Stimulated activated CD4-positive, alpha-beta T cell treated with anti-CD3 and anti-CD28 coated beads, Interleukin-4, amount 100 ng/mL, for 48 hours (primary cell): ENCODE data around the gene CPZ.
"Not testable (repeated sequence)": the region's sequence is repeated elsewhere in the genome, so short reads cannot be mapped to it uniquely, and the experiment has no call there.

Experiments
- DNase-seq, 2 donors: peaks; one replicate each; pipeline ENCODE4 v3.0.0-alpha.2; 2020; ENCODE audit warnings: low read depth in 2 of 2

CPZ gene

GRCh38 chr4:8635897-8636554 lies 43.5 kb downstream of the CPZ start:
- not testable (repeated sequence) for DNase-seq

DNA sequence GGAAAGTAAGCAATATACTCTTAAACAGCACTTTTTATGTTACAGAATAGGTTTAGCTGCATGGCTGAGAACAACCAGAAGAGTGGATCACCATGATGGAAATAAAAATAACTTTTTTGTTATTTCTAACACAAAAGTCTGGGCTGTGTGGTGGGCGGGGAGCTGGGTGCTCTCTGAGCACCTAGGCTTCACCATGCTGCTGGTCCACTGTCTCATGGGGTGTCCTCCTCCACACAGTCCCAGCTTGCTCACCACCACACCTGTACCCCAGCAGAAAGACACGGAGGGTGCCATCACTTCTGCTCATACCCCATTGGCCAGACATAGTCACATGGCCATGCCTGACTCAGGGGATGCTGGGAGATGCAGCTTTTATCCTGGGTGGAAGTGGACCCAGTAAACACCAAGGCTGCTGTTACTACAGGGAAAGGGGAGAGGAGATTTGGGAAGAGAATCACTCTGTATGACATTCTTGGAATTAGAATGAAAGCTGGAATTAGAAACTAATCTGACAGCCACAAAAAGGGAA lies 45.0 kb downstream of the CPZ start:
- DNase-seq: no peak

GRCh38 chr4:8639021-8639420 lies 46.5 kb downstream of the CPZ start:
- DNase-seq: no peak

DNA sequence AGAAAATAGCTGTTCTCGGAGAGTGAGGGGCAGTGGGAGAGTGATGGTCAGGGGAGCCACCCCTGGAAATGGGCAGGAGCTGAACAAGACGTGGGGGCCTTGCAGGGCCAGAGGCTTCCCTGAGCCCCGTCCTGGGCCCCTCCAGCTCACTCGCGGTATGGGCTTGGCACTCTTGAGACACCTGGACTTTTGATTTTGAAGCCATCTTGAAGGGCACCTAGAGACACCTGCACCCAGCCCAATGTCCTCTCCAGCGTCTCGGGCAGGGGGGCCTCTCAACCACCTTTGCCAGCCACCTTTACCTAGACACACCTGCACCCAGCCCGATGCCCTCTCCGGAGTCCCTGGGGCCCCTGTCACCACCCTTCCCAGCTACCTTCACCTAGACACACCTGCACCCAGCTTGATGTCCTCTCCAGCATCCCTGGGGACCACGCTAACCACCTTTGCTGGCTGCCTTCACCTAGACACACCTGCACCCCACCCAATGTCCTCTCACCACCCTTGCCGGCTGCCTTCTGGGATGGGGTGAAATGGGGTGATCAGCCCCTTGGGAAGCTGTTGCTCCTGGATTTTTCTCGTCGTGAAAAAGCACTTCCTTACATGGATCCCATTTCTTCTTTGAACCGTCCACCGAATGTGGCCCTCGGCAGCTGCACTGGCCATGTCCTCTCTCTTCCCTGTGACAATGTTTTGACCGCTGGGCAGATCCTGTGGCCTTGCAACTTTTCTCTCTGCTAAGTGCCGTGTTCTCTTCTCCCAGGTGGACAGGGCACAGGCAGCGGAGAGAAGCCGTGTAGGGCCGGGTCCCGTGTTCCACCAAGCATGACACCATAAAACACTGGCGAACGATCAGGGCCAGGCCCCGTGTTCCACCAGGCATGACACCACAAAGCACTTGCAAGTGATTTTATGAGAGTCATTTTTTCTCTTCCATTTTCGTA lies 47.5 kb downstream of the CPZ start:
- DNase-seq: no peak

DNA sequence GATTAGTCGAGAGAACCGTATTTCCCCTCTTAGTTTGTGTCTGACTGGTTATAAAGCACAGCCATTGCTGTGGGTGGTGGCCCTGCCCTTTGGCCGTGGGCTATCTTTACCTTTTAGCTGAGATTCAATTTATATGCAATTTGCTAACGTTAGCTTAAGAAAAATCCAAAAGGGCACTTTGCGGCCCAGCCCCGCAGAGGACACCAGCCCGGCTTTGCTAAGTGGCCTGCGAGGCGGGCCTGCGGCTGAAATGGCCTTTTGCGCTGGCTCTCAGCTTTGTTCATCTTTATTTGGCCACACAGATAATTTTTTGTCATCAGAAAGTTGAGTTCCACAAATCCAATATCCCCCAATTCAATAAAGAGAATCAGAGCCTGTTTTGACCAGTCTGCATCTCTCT lies 48.3 kb downstream of the CPZ start:
- DNase-seq: no peak

DNA sequence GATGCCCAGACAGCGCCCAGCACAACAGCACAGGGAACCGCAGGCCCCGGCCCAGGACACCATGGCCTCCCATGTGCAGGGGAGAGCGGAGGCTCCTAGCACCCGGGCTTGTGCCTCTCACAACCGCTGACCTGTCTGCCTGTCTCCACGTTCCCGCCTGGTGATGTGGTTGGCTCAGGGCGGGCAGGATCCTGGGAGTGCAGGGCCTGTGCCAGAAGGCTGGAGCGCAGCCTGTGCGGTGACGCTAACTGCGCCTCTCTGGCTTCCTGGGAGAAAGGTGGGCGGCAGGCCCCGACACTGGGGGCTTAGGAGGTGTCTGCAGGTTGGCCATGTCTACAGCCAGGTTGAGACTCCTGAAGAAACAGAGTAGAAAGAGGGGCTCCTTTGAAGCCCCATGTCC lies 48.7 kb downstream of the CPZ start:
- no peak for DNase-seq

GRCh38 chr4:8641931-8642650 lies 49.5 kb downstream of the CPZ start:
- no peak for DNase-seq

DNA sequence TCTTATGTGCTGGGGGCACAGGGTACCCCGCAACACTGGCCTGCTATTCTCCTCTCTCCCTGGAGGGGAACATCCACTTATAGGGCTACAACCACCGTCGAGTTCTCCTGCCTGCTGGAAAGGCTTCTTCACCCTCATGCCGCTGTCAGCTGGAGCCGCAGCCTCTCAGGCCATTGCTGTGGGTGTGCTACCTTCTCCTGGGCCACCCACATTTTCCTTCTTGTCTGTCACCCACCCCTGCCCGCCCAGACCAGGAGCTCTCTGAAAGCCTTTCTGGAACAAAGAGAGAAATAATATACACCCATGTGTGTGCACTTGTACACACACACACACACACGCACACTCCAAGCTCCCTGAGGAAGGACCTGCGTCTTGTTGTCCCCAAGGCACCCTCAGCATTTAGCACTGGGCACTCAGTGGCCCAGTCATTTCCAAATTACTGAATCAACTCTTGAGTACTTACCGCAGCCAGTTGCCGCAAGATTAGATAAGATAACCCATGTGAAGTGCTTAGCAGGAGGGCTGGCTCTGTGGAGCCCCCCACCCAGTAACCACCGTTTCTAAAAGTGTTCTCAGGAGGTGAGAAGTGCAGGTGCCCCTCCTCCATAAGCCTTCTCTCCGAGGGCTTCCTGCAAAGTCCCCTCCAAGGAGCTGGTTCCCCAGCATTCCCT lies 50.2 kb downstream of the CPZ start:
- no peak for DNase-seq

DNA sequence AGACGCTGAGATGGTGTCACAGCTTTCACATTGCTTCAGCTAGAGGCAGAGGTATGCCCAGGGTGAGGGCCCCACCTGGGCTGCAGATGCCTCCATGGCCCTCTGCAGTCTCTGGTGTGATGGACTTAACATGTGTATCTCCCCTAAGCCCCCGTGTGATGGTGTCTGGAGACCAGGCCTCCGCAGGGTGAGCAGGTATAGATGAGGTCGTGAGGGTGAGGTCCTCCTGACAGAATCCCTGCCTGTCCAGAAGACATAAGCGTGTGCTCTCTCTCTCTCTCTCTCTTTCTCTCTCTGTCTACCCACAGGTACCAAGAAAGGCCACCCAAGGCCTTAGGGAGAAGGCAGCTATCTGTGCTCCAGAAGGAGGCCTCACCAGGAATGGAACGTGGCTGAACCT lies 50.9 kb downstream of the CPZ start:
- no peak for DNase-seq

GRCh38 chr4:8643986-8644385 lies 51.4 kb downstream of the CPZ start:
- DNase-seq: no peak

DNA sequence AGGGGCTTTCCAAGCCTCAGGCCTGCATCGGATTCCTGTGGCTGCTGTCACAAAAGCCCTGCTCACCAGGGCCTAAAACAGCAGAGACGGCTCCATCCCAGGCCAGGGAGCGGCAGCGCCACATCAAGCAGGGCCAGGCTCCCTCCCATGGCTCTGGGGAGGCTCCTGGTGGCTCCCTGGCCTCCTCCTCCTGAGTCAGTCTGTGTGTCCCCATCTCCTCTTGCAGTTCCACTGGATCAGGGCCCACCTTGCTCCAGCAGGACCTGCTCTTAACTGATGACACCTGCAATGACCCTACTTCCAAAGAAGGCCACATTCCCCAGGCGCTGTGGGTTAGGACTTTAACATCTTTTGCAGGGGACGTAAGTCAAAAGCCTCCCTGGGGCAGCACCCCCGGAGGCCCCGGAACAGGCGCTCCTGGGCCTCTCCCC lies 51.9 kb downstream of the CPZ start:
- no peak for DNase-seq

DNA sequence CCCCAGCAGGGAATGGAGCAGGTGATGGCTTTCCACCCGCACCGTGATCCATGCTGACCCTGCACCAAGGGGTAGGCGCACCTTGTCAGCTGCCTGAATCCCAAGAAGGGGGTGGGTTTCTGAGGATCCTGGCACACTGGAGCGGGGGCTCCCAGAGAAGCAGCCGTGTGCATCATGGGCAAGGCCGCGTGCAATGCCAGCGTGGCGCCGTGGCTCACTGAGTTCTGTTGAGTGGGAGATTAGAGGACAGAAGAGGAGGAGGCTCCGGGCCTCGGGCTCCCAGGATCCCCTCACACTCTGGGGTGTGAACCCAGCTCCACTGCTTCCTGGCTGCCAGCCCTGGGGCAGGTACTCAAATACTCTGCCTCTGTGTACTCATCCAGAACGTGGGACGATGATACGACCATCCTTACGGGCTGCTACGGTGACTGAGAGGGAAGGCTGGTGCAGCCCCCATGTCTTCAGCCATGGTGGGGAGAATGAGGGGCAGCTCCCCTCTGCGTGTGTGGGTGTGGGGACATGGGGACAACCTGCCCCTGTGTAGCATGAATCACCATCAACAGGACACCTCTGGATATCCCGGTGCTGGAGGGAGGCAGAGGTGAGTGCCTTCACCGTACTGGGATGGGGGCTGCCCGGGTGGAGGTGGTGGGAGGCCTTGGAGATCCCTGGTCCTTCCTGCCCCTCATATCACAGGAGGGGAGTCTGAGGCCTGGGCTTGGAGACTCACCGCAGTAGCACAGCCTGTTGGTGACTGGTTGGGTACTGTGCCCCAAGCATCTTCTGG lies 52.6 kb downstream of the CPZ start:
- no peak for DNase-seq

DNA sequence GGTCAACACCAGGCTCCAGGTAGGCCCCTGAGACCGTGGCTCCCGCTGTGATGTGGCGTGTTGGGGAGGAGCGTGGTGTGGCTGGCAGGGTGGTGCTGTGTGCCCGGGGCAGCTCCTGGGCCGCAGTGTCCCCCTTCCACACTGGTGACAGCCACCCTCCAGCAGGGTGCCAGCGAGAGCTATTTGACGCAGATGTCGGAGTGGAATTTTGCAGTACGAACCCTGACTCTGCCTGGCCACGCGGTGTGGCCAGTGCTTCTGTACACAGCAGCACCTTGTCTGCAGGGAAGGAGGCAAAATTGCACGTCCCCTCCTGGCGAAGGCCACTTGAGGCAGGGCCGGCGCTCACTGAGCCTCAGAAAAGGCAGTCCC lies 53.2 kb downstream of the CPZ start:
- no peak for DNase-seq

GRCh38 chr4:8646296-8647093 lies 53.9 kb downstream of the CPZ start:
- DNase-seq: no peak

DNA sequence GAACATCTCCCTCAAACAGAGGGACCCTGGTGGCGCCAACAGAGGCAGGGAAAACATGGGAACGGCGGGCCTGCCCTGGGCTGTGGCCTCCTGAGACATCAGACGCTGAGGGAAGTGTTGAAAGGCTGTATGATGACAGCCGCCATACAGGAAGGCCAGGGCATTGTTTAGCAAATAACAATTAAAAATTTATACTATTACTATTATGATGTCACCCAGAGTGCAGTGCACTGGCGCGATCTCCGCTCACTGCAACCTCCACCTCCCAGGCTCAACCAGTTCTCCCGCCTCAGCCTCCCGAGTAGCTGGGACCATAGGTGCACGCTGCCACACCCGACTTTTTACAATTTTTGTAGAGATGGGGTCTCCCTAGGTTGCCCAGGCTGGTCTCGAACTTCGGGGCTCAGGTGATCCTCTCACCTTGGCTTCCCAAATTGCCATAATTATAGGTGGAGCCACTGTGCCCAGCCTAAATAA lies 54.6 kb downstream of the CPZ start:
- DNase-seq: no peak

DNA sequence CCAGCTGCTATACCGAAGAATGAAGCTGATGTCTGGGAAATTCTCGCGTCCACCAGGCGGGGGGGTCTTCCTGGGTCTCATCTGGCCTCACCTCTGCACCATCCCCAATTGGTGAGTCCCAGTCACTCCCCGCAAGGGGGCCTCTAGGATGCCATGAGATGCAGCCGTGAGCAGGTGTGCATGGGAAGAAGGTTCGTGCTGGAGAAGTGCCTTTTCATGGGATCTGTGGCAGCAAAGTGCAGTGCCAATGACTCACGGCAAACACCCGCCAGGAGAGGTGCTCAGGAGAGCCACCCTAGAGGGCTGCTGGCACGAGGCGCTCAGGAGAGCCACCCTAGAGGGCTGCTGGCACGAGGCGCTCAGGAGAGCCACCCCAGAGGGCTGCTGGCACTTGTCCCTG lies 55.1 kb downstream of the CPZ start:
- no peak for DNase-seq

GRCh38 chr4:8648296-8648695 lies 55.7 kb downstream of the CPZ start:
- no peak for DNase-seq

GRCh38 chr4:8648816-8649630 lies 56.5 kb downstream of the CPZ start:
- DNase-seq: no peak
